HCT116 (cell line): ENCODE measurements around the gene CFAP119. TPM values are rescaled to one million over a fixed set of nuclear protein-coding genes. Genes with fewer than 3 reads are reported as not detected.

Source experiments
- ATAC-seq: fragments of 200-7000 bp; cut with Tn5 transposase; 2 replicates; pipeline ENCODE4 v1.9.1; 2020; ENCODE audit warnings: mild to moderate bottlenecking, moderate library complexity
- BruUV-seq: library from RNA; stranded (reverse); fragments of 400-500 nt; replicated peaks from 2 replicates; lab custom pipeline; 2021; lab: Mats Ljungman, UMichigan
- CTCF ChIA-PET: fragments of 300-600 bp; sonication (Branson Sonifier 250); formaldehyde crosslinking; loops from one replicate; lab custom pipeline; 2021; ENCODE audit warnings: antibody characterized with exemption; lab: Charles Lee
- POLR2A ChIA-PET: fragments of 300-600, 350-600 bp; sonication (Branson Sonifier 250); formaldehyde crosslinking; loops from one replicate; lab custom pipeline; 2021; ENCODE audit warnings: antibody characterized with exemption; lab: Charles Lee
- RAD21 ChIA-PET, 2 experiments: fragments of 300-600 bp; sonication (Branson Sonifier 250); formaldehyde crosslinking; loops; one replicate each; lab custom pipeline; 2023; ENCODE audit warnings: low total read pairs in 2 of 2; ENCODE audit not compliant: uncharacterized antibody in 2 of 2, unreplicated experiment in 2 of 2, low non-redundant PET in 1 of 2; lab: Charles Lee
- DNase-seq: peaks from one replicate; pipeline ENCODE4 v3.0.0-alpha.2; 2010; ENCODE audit warnings: low read depth, low spot score
- H2AFZ ChIP-seq: fragments of 200-600 bp; shearing (Covaris generic), sonication (generic); 2 replicates; pipeline ENCODE4 v1.6.1; 2017; ENCODE audit warnings: low read depth, mixed run types, mixed read lengths, antibody characterized with exemption, low read length; ENCODE audit not compliant: poor library complexity, severe bottlenecking
- H3K27ac ChIP-seq: 2 replicates; pipeline ENCODE4 v1.5.1; 2012; ENCODE audit warnings: low read depth, low read length
- H3K27me3 ChIP-seq: fragments of 200-600 bp; sonication (generic); 2 replicates; pipeline ENCODE4 v1.6.1; 2016; ENCODE audit warnings: mixed run types, low read length, mixed read lengths; ENCODE audit not compliant: insufficient read depth
- H3K36me3 ChIP-seq, 2 experiments: fragments of 200-500 bp in 1 of 2; fragments of 200-600 bp in 1 of 2; sonication (Bioruptor generic) in 1 of 2; sonication (generic) in 1 of 2; 2 replicates each; pipeline versions ENCODE4 v1.5.1 to v1.6.1; 2014 to 2016; ENCODE audit warnings: low read length in 2 of 2, inconsistent platforms in 1 of 2, mixed read lengths in 1 of 2, mixed run types in 1 of 2; ENCODE audit not compliant: insufficient read depth in 2 of 2, control insufficient read depth in 1 of 2
- H3K4me1 ChIP-seq, 2 experiments: fragments of 200-600 bp in 1 of 2; sonication (generic) in 1 of 2; 2 replicates each; pipeline versions ENCODE4 v1.5.1 to v1.6.1; 2012 to 2017; ENCODE audit warnings: low read length in 2 of 2, inconsistent platforms in 1 of 2, mild to moderate bottlenecking in 1 of 2, mixed read lengths in 1 of 2, mixed run types in 1 of 2, moderate library complexity in 1 of 2; ENCODE audit not compliant: insufficient read depth in 2 of 2, control insufficient read depth in 1 of 2
- H3K4me2 ChIP-seq: fragments of 200-600 bp; sonication (generic); 2 replicates; pipeline ENCODE4 v1.6.1; 2017; ENCODE audit warnings: mixed run types, low read length, mixed read lengths
- H3K4me3 ChIP-seq, 2 experiments: fragments of 200-600 bp in 1 of 2; sonication (generic) in 1 of 2; replicated peaks in 1 of 2; 2 replicates each; pipeline ENCODE4 v1.5.1; 2011 to 2016; ENCODE audit warnings: low read length in 2 of 2, control low read depth in 1 of 2, low read depth in 1 of 2, mild to moderate bottlenecking in 1 of 2, mixed read lengths in 1 of 2, mixed run types in 1 of 2
- H3K79me2 ChIP-seq: fragments of 200-600 bp; sonication (generic); 2 replicates; pipeline ENCODE4 v1.6.1; 2017; ENCODE audit warnings: mild to moderate bottlenecking, mixed run types, low read length, moderate library complexity, mixed read lengths; ENCODE audit not compliant: insufficient read depth
- H3K9ac ChIP-seq: fragments of 200-600 bp; sonication (generic); 2 replicates; pipeline ENCODE4 v1.6.1; 2016; ENCODE audit warnings: low read length, mixed read lengths
- H3K9me2 ChIP-seq: fragments of 200-600 bp; sonication (generic), shearing (Covaris generic); 2 replicates; pipeline ENCODE4 v1.6.1; 2017; ENCODE audit warnings: mixed run types, mild to moderate bottlenecking, moderate library complexity; ENCODE audit not compliant: insufficient read depth
- H3K9me3 ChIP-seq, 2 experiments: fragments of 200-500 bp in 1 of 2; fragments of 200-600 bp in 1 of 2; sonication (Bioruptor generic) in 1 of 2; sonication (generic) in 1 of 2; 2 replicates each; pipeline ENCODE4 v1.6.1; 2014 to 2017; ENCODE audit warnings: low read length in 2 of 2, mixed read lengths in 2 of 2, inconsistent platforms in 1 of 2, low read depth in 1 of 2, mild to moderate bottlenecking in 1 of 2, mixed run types in 1 of 2, moderate library complexity in 1 of 2; ENCODE audit not compliant: control insufficient read depth in 1 of 2, insufficient read depth in 1 of 2
- H4K20me1 ChIP-seq: fragments of 200-600 bp; sonication (generic), shearing (Covaris generic); 2 replicates; pipeline ENCODE4 v1.6.1; 2017; ENCODE audit warnings: mixed run types, mild to moderate bottlenecking, moderate library complexity; ENCODE audit not compliant: insufficient read depth
- CTCF ChIP-seq, 3 experiments: fragments of 200-600 bp in 1 of 3; sonication (generic) in 1 of 3; IDR thresholded peaks in 2 of 3; conservative IDR thresholded peaks in 1 of 3; 2 replicates each; pipeline ENCODE4 v1.5.1; 2012 to 2017; ENCODE audit warnings: low read depth in 2 of 3, low read length in 2 of 3, antibody characterized with exemption in 1 of 3, borderline replicate concordance in 1 of 3, control low read depth in 1 of 3, mild to moderate bottlenecking in 1 of 3, mixed read lengths in 1 of 3, mixed run types in 1 of 3, moderate library complexity in 1 of 3; ENCODE audit not compliant: insufficient read depth in 1 of 3
- EZH2 ChIP-seq: fragments of 200-600 bp; sonication (generic); IDR thresholded peaks from 2 replicates; pipeline ENCODE4 v1.6.1; 2017; ENCODE audit warnings: antibody characterized with exemption, mixed run types
- FOSL1 ChIP-seq: IDR thresholded peaks from 2 replicates; pipeline ENCODE4 v1.6.1; 2012; ENCODE audit warnings: low read depth
- JUND ChIP-seq: IDR thresholded peaks from 2 replicates; pipeline ENCODE4 v1.6.1; 2012
- MAX ChIP-seq: IDR thresholded peaks from 2 replicates; pipeline ENCODE4 v1.6.1; 2012
- POLR2A ChIP-seq: IDR thresholded peaks from 2 replicates; pipeline ENCODE4 v1.7.0; 2011; ENCODE audit warnings: borderline replicate concordance; ENCODE audit not compliant: insufficient read depth, insufficient read length; ENCODE audit errors: extremely low read depth
- POLR2AphosphoS5 ChIP-seq: IDR thresholded peaks from 2 replicates; pipeline ENCODE4 v1.6.1; 2011; ENCODE audit warnings: mild to moderate bottlenecking, low read depth, low read length, moderate library complexity
- REST ChIP-seq: IDR thresholded peaks from 2 replicates; pipeline ENCODE4 v1.6.1; 2012; ENCODE audit warnings: low read depth
- SIN3A ChIP-seq: IDR thresholded peaks from 2 replicates; pipeline ENCODE4 v1.6.1; 2012; ENCODE audit warnings: low read depth
- SP1 ChIP-seq: IDR thresholded peaks from 2 replicates; pipeline ENCODE4 v1.6.1; 2012; ENCODE audit warnings: low read depth
- YY1 ChIP-seq: IDR thresholded peaks from 2 replicates; pipeline ENCODE4 v1.6.1; 2011; ENCODE audit warnings: low read length, low read depth, moderate library complexity, mild to moderate bottlenecking; ENCODE audit not compliant: insufficient replicate concordance; ENCODE audit errors: extremely low read depth
- intact Hi-C: fragments of 100-400 bp; cut with micrococcal nuclease; formaldehyde crosslinking; loops from 2 replicates; pipeline ENCODE4 v1.10.0; 2022
- total RNA-seq: library from RNA; stranded (reverse); gene quantifications from one replicate; pipeline ENCODE4 v1.2.1, GENCODE V29; 2021; ENCODE audit not compliant: unreplicated experiment

CFAP119 gene
- total RNA-seq, 1 experiment from 2014 or later: 12.6 TPM

- ATAC-seq (no peak), DNase-seq (no peak)
- H3K4me3 ChIP-seq: no peak overlapping the region
- H3K9me2 ChIP-seq: no peaks in the 10 kb centered on the region
- H4K20me1 ChIP-seq: no peaks in the 10 kb centered on the region
- ChIA-PET RAD21 (no interaction called here), POLR2A (interaction anchor here (1.1 kb wide), 1 partner anchor 30 kb away, joined by 3 read pairs; no protein-coding TSS in a partner anchor), CTCF (no interaction called here)
- H3K9me3 ChIP-seq: no peaks in the 10 kb centered on the region
- 0 out of 2 replicates have a peak overlapping the region, but pooled peaks have one; percentile 18 for H3K27ac ChIP-seq
- intact Hi-C loops: no loop called here
- TF ChIP-seq POLR2AphosphoS5 (0 out of 2 replicates have a peak, but pooled peaks have one; percentile 6), JUND (no peak)
- H3K27me3 ChIP-seq: no peaks in the 10 kb centered on the region
- peaks cover 0 to 11% of the 10 kb centered on the region in 2 experiments; a peak in 2 of 4 replicates for H3K4me1 ChIP-seq
- no peak overlapping the region for H3K9ac ChIP-seq
- no TSS peak for BruUV-seq
- H3K36me3 ChIP-seq: peaks cover 12 to 26% of the 10 kb centered on the region in 2 experiments
- H2AFZ ChIP-seq: no peak overlapping the region
- no peaks in the 10 kb centered on the region for H3K79me2 ChIP-seq
- no peak overlapping the region for H3K4me2 ChIP-seq
Observed at GRCh38 chr16:30777591-30778297, 15.9 kb upstream of the CFAP119 start.

- Histone ChIP-seq H3K27ac (peak overlapping the region; percentile 90), H3K4me2 (peak overlapping the region; percentile 80), H3K4me3 (peak overlapping the region; percentile 59 to 66), H2AFZ (no peak overlapping the region), H3K9me3 (no peaks in the 10 kb centered on the region), H3K4me1 (peaks cover 0 to 11% of the 10 kb centered on the region in 2 experiments; a peak in 2 of 4 replicates), H3K79me2 (no peaks in the 10 kb centered on the region), H3K9me2 (no peaks in the 10 kb centered on the region), H3K36me3 (peaks cover 6 to 23% of the 10 kb centered on the region in 2 experiments), H3K9ac (peak overlapping the region; percentile 84), H4K20me1 (no peaks in the 10 kb centered on the region), H3K27me3 (no peaks in the 10 kb centered on the region)
- CTCF ChIA-PET: no interaction called here
- POLR2A ChIA-PET: interaction anchor here (1.1 kb wide), 1 partner anchor 30 kb away, joined by 3 read pairs; no protein-coding TSS in a partner anchor
- RAD21 ChIA-PET: no interaction called here
- intact Hi-C loops: no loop called here
- DNase-seq: peak; percentile 24
- ATAC-seq: peak; percentile 73
- BruUV-seq: no TSS peak
- peak; percentile 70 for TF ChIP-seq POLR2AphosphoS5
- peak; percentile 42 for TF ChIP-seq SP1
- no peak for TF ChIP-seq REST
- TF ChIP-seq SIN3A: peak; percentile 54; the same call in 1 of the 2 replicates
- no peak for TF ChIP-seq POLR2A
- no peak for TF ChIP-seq EZH2
- peak; percentile 88 for TF ChIP-seq MAX
- peak; percentile 71 for TF ChIP-seq YY1
- no peak for TF ChIP-seq CTCF (IDR thresholded peaks at IDR 0.05 in 2 of 3, conservative IDR thresholded peaks at IDR 0.05 in 1 of 3; ENCODE audit: borderline replicate concordance in 1 of 3, insufficient read depth in 1 of 3, low read depth in 2 of 3, low read length in 2 of 3)
- no peak; the same call in 1 of the 2 replicates for TF ChIP-seq JUND
- no peak for TF ChIP-seq FOSL1
Observed at GRCh38 chr16:30775392-30776188, 13.7 kb upstream of the CFAP119 start.
